OCI-LY1 (cell line): ENCODE results near the gene RNPS1.

Experiments used
- H2AFZ ChIP-seq: fragments of 200-600 bp; sonication (generic), shearing (Covaris generic); 2 replicates; pipeline ENCODE4 v1.6.0; 2014; ENCODE audit warnings: antibody characterized with exemption, mild to moderate bottlenecking, low read length
- H3F3A ChIP-seq: fragments of 200-600 bp; sonication (generic), shearing (Covaris generic); 2 replicates; pipeline ENCODE4 v1.6.0; 2014; ENCODE audit warnings: mild to moderate bottlenecking, antibody characterized with exemption, low read length, moderate library complexity; ENCODE audit not compliant: insufficient read depth
- H3K27ac ChIP-seq: fragments of 200-600 bp; sonication (generic); 2 replicates; pipeline ENCODE4 v1.5.1; 2014; ENCODE audit warnings: low read length, mixed run types, mild to moderate bottlenecking, low read depth; ENCODE audit not compliant: poor library complexity, severe bottlenecking
- H3K27me3 ChIP-seq: fragments of 200-600 bp; sonication (generic); 2 replicates; pipeline ENCODE4 v1.6.0; 2014; ENCODE audit warnings: antibody characterized with exemption, mild to moderate bottlenecking, low read length, moderate library complexity; ENCODE audit not compliant: insufficient read depth
- H3K36me3 ChIP-seq: fragments of 200-600 bp; sonication (generic); 2 replicates; pipeline ENCODE4 v1.6.1; 2014; ENCODE audit warnings: mild to moderate bottlenecking, antibody characterized with exemption, low read length, moderate library complexity, mixed read lengths; ENCODE audit not compliant: insufficient read depth
- H3K4me1 ChIP-seq: fragments of 200-600 bp; sonication (generic); 2 replicates; pipeline ENCODE4 v1.5.1; 2014; ENCODE audit warnings: mild to moderate bottlenecking, low read length, moderate library complexity; ENCODE audit not compliant: insufficient read depth, severe bottlenecking
- H3K4me2 ChIP-seq: fragments of 200-600 bp; sonication (generic), shearing (Covaris generic); 2 replicates; pipeline ENCODE4 v1.6.1; 2014; ENCODE audit warnings: low read length
- H3K4me3 ChIP-seq: fragments of 200-600 bp; sonication (generic); 2 replicates; pipeline ENCODE4 v1.5.1; 2014; ENCODE audit warnings: low read length, low read depth, mild to moderate bottlenecking, mixed read lengths; ENCODE audit not compliant: poor library complexity, severe bottlenecking
- H3K79me2 ChIP-seq: fragments of 200-600 bp; shearing (Covaris generic); 2 replicates; pipeline ENCODE4 v1.6.1; 2016; ENCODE audit warnings: mixed run types, low read length, mixed read lengths; ENCODE audit not compliant: insufficient read depth
- H3K9ac ChIP-seq: fragments of 200-600 bp; sonication (generic), shearing (Covaris generic); 2 replicates; pipeline ENCODE4 v1.6.1; 2014; ENCODE audit warnings: mild to moderate bottlenecking, low read length, mixed read lengths
- H3K9me2 ChIP-seq: fragments of 200-600 bp; sonication (generic), shearing (Covaris generic); 2 replicates; pipeline ENCODE4 v1.6.1; 2014; ENCODE audit warnings: low read depth, mild to moderate bottlenecking, low read length, mixed read lengths
- H3K9me3 ChIP-seq: fragments of 200-600 bp; shearing (Covaris generic); 2 replicates; pipeline ENCODE4 v1.6.1; 2014; ENCODE audit warnings: low read length, mixed read lengths
- H4K20me1 ChIP-seq: fragments of 200-600 bp; sonication (generic), shearing (Covaris generic); 2 replicates; pipeline ENCODE4 v1.6.0; 2016; ENCODE audit warnings: mild to moderate bottlenecking, low read length; ENCODE audit not compliant: insufficient read depth
- EZH2 ChIP-seq: fragments of 200-600 bp; sonication (generic), shearing (Covaris generic); IDR thresholded peaks from 2 replicates; pipeline ENCODE4 v1.8.0; 2017; ENCODE audit warnings: borderline replicate concordance, mixed run types, mild to moderate bottlenecking, antibody characterized with exemption, low read length, moderate library complexity, mixed read lengths
- TF ChIP-seq, protein P1 (sequence below): fragments of 200-600 bp; sonication (generic), shearing (Covaris generic); IDR thresholded peaks from 2 replicates; pipeline ENCODE4 v1.5.1; 2017; ENCODE audit warnings: mild to moderate bottlenecking, antibody characterized with exemption, low read length, moderate library complexity, mixed read lengths

The RNPS1 gene

DNA sequence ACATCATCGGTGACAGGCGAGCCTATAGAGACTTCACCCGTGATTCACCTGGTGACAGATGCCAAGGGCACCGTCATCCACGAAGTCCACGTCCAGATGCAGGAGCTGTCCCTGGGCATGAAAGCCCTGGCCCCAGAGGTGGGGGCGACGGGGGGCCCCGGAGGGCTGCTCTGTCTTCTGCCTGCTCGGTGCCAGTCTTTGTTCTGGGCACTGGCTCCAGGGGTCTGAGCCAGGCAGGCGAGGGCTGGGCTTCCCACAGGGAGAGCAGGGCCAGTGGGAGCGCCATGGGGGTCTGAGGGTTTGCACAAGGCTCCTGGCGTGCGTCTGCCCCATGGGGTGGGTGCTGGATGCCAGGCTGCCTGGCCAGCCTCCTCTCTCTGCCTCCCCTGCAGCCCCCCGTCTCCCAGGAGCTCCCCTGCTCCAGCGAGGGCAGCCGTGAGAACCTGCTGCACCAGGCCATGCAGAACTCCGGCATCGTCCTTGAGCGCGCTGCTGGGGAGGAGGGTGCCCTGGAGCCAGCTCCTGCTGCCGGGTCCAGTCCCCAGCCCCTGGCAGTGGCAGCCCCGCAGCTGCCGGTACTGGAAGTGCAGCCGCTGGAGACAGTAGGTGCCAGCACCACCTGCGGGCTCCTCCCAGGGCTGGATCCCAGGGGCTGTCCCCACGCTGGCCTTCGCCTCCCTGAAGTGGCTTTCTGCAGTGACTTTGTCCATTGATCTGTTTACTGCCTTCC is 34.7 kb downstream of the RNPS1 start:
- Histone ChIP-seq H3K27me3 (no peaks in the 10 kb centered on the region), H3K4me2 (no peak overlapping the region), H3K9me3 (no peaks in the 10 kb centered on the region), H3F3A (0 out of 2 replicates have a peak, but pooled peaks cover 3% of the 10 kb centered on the region), H3K4me1 (no peaks in the 10 kb centered on the region), H3K4me3 (no peak overlapping the region), H3K27ac (no peak overlapping the region), H3K9ac (no peak overlapping the region), H3K79me2 (no peaks in the 10 kb centered on the region), H2AFZ (no peak overlapping the region), H3K36me3 (peaks cover 92% of the 10 kb centered on the region), H3K9me2 (no peaks in the 10 kb centered on the region), H4K20me1 (no peaks in the 10 kb centered on the region)
- TF ChIP-seq, protein P1, sequence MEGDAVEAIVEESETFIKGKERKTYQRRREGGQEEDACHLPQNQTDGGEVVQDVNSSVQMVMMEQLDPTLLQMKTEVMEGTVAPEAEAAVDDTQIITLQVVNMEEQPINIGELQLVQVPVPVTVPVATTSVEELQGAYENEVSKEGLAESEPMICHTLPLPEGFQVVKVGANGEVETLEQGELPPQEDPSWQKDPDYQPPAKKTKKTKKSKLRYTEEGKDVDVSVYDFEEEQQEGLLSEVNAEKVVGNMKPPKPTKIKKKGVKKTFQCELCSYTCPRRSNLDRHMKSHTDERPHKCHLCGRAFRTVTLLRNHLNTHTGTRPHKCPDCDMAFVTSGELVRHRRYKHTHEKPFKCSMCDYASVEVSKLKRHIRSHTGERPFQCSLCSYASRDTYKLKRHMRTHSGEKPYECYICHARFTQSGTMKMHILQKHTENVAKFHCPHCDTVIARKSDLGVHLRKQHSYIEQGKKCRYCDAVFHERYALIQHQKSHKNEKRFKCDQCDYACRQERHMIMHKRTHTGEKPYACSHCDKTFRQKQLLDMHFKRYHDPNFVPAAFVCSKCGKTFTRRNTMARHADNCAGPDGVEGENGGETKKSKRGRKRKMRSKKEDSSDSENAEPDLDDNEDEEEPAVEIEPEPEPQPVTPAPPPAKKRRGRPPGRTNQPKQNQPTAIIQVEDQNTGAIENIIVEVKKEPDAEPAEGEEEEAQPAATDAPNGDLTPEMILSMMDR, result no peak
- no peak for TF ChIP-seq EZH2

DNA sequence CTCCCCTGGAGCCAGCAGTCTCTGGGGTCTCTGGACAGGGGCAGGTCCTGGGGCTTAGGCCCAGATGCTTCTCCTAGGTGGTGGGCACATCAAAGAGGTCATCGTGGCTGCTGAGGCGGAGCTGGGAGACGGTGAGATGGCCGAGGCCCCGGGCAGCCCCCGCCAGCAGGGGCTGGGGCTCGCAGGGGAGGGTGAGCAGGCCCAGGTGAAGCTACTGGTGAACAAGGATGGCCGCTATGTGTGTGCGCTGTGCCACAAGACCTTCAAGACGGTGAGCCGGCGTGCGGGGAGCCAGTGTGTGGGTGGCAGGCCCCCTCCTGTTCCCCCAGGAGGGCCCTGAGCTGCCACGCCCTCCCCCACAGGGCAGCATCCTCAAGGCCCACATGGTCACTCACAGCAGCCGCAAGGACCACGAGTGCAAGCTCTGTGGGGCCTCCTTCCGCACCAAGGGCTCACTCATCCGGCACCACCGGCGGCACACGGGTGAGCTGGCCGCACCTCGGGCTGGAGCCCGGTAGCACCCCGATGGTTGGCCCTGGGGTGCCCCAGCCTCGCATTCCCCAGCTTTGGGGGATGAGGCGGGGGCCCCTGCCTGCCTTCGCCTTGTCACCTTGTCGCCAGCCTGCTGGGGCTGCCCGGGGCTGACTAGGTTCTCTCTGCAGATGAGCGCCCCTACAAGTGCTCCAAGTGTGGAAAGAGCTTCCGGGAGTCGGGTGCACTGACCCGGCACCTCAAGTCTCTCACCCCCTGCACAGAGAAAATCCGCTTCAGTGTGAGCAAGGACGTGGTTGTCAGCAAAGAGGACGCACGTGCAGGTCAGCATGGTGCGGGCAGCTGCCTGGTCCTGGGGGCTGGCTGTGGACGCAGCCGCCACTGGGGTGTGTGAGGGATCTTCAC is 35.6 kb downstream of the RNPS1 start:
- H3K4me2 ChIP-seq, result no peak overlapping the region
- no peaks in the 10 kb centered on the region for H3K4me1 ChIP-seq
- H2AFZ ChIP-seq, result no peak overlapping the region
- H3K27ac ChIP-seq, result no peak overlapping the region
- no peaks in the 10 kb centered on the region for H3K27me3 ChIP-seq
- peaks cover 91% of the 10 kb centered on the region for H3K36me3 ChIP-seq
- H3F3A ChIP-seq, result 0 out of 2 replicates have a peak, but pooled peaks cover 3% of the 10 kb centered on the region
- TF ChIP-seq, protein P1, result no peak
- no peak for TF ChIP-seq EZH2
- H3K79me2 ChIP-seq, result no peaks in the 10 kb centered on the region
- no peaks in the 10 kb centered on the region for H3K9me2 ChIP-seq
- H3K4me3 ChIP-seq, result no peak overlapping the region
- H3K9me3 ChIP-seq, result no peaks in the 10 kb centered on the region
- no peak overlapping the region for H3K9ac ChIP-seq
- no peaks in the 10 kb centered on the region for H4K20me1 ChIP-seq

DNA sequence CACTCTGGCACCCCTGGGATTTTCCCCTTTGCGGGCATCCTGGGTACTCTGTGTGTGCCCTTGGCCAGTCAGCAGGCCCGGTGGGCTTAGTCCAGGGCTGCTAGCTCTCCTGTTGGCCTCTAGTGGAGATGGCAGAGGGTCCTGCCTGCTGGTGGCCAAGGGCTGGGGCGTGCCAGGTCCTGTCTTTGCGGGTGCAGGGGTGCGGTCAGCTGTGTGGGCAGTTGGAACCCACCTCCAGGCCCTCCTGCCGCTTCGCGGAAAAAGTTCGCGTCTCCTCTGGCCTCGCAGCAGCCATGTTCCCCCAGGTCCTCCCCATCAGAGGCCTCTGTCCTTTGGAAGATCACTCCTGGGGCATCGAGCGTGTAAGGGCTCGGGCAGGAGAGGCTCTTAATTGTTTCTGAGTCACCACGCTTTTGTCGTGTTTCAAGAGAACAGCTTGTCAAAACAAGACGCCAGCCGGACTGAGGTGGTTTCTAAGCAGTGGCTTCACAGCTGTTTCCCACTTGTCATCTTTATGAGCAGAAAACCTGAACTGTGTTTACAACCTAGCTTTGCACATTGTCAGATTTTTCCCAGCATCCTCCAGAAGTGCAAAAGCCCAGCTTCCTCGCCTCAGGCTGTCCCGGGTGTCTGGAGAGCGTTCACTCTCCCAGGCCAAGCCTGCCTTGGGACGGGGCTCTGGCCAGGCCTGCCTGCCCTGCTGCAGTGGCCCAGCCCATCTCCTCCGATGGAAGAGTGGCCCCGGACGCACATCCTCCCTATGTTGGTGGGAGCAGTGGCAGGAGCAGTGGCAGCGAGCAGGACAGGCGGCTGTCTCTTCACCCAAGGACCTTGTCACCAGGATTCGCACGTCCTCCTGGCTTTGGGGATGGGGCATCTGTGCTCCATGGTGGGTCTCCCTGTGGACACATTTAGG is 36.7 kb downstream of the RNPS1 start:
- Histone ChIP-seq H3K9me2 (no peaks in the 10 kb centered on the region), H3K36me3 (peaks cover 82% of the 10 kb centered on the region), H3K27ac (no peak overlapping the region), H2AFZ (no peak overlapping the region), H3K9me3 (no peaks in the 10 kb centered on the region), H3F3A (0 out of 2 replicates have a peak, but pooled peaks cover 3% of the 10 kb centered on the region), H4K20me1 (no peaks in the 10 kb centered on the region), H3K9ac (no peak overlapping the region), H3K79me2 (no peaks in the 10 kb centered on the region; the same call in 1 of the 2 replicates), H3K4me3 (no peak overlapping the region), H3K4me2 (no peak overlapping the region), H3K27me3 (no peaks in the 10 kb centered on the region), H3K4me1 (peaks cover 3% of the 10 kb centered on the region)
- no peak for TF ChIP-seq EZH2
- TF ChIP-seq, protein P1, result no peak
